ENCODE measurements around the gene EIF4G3.

DNA sequence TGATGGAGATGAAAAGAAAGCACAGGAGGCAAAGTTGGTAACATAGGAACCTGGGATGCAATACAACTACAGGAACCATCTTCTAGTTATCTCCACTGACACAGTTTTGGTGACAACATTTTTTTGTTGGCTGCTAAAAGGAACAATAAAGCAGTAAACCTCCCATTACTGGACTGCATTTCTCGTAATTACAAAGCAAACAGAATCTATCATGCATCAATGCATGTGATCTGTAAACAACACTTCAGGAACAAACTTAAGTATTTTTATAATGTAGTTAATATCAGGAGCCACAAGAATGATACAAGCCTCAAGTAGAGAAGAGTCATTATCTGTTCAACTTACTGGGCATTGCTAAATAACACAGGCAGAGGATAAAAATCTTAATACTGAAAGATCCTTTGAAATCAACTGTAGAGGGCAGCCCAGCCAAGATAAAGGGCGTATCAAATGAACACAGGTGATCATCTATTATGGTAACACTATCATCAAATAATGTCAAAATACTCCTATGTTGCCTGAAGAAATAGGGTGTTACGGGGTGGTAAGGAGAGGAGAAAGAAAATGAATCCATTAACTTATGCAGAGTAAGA is 193.3 kb downstream of the EIF4G3 start:
- TF ChIP-seq, protein P1, sequence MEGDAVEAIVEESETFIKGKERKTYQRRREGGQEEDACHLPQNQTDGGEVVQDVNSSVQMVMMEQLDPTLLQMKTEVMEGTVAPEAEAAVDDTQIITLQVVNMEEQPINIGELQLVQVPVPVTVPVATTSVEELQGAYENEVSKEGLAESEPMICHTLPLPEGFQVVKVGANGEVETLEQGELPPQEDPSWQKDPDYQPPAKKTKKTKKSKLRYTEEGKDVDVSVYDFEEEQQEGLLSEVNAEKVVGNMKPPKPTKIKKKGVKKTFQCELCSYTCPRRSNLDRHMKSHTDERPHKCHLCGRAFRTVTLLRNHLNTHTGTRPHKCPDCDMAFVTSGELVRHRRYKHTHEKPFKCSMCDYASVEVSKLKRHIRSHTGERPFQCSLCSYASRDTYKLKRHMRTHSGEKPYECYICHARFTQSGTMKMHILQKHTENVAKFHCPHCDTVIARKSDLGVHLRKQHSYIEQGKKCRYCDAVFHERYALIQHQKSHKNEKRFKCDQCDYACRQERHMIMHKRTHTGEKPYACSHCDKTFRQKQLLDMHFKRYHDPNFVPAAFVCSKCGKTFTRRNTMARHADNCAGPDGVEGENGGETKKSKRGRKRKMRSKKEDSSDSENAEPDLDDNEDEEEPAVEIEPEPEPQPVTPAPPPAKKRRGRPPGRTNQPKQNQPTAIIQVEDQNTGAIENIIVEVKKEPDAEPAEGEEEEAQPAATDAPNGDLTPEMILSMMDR (IDR thresholded peaks at IDR 0.05): peak in 2 of 4 experiments; percentile 6 to 14
- TF ChIP-seq POLR2AphosphoS5 (IDR thresholded peaks at IDR 0.05): no peak
- TF ChIP-seq POLR2A (IDR thresholded peaks at IDR 0.05): no peak
- no peak for TF ChIP-seq EP300 (IDR thresholded peaks at IDR 0.05)

Data from gastroesophageal sphincter (tissue), 3 donors.